Nephron progenitor cell (in vitro differentiated cells): Measurements from ENCODE around the gene SBNO2.

Experiments used
- DNase-seq: peaks from one replicate; pipeline ENCODE4 v3.0.0; 2021
- H3K27ac Mint-ChIP-seq: 2 replicates; pipeline ENCODE4 v1.8.0; 2021; ENCODE audit warnings: mild to moderate bottlenecking, moderate library complexity, mixed read lengths
- H3K27me3 Mint-ChIP-seq: 2 replicates; pipeline ENCODE4 v1.8.0; 2021; ENCODE audit warnings: mild to moderate bottlenecking, low read depth, mixed read lengths; ENCODE audit not compliant: poor library complexity
- H3K36me3 Mint-ChIP-seq: 2 replicates; pipeline ENCODE4 v1.8.0; 2021; ENCODE audit warnings: low read depth, mixed read lengths
- H3K4me1 Mint-ChIP-seq: 2 replicates; pipeline ENCODE4 v1.8.0; 2021; ENCODE audit warnings: mixed read lengths
- H3K4me3 Mint-ChIP-seq: 2 replicates; pipeline ENCODE4 v1.8.0; 2021; ENCODE audit warnings: mild to moderate bottlenecking, moderate library complexity, mixed read lengths
- H3K9me3 Mint-ChIP-seq: 2 replicates; pipeline ENCODE4 v1.8.0; 2021; ENCODE audit warnings: mild to moderate bottlenecking, moderate library complexity, mixed read lengths
- CTCF ChIP-seq: fragments of 200-600 bp; sonication (generic); IDR thresholded peaks from 2 replicates; pipeline ENCODE4 v1.5.0; 2021; ENCODE audit warnings: antibody characterized with exemption

Gene SBNO2

GRCh38 chr19:1094655-1094977 is 79.5 kb downstream of the SBNO2 start:
- H3K4me3 Mint-ChIP-seq, result peak overlapping the region; percentile 93
- no peak for TF ChIP-seq CTCF
- no peak for DNase-seq
- H3K9me3 Mint-ChIP-seq, result peaks cover 5% of the 10 kb centered on the region
- no peak overlapping the region for H3K27ac Mint-ChIP-seq
- H3K27me3 Mint-ChIP-seq, result peaks cover 3% of the 10 kb centered on the region
- H3K36me3 Mint-ChIP-seq, result no peaks in the 10 kb centered on the region
- H3K4me1 Mint-ChIP-seq, result peaks cover 48% of the 10 kb centered on the region

GRCh38 chr19:1093811-1094553 is 80.1 kb downstream of the SBNO2 start:
- TF ChIP-seq CTCF, result no peak
- no peak for DNase-seq
- H3K9me3 Mint-ChIP-seq, result peaks cover 4% of the 10 kb centered on the region
- no peak overlapping the region for H3K27ac Mint-ChIP-seq
- peaks cover 3% of the 10 kb centered on the region for H3K27me3 Mint-ChIP-seq
- H3K4me3 Mint-ChIP-seq, result peak overlapping the region; percentile 93
- H3K4me1 Mint-ChIP-seq, result peaks cover 45% of the 10 kb centered on the region
- no peaks in the 10 kb centered on the region for H3K36me3 Mint-ChIP-seq

GRCh38 chr19:1093330-1093729 is 80.7 kb downstream of the SBNO2 start:
- Mint-ChIP-seq H3K27me3 (peaks cover 3% of the 10 kb centered on the region), H3K27ac (no peak overlapping the region), H3K4me1 (peaks cover 39% of the 10 kb centered on the region), H3K4me3 (peak overlapping the region; percentile 93), H3K36me3 (no peaks in the 10 kb centered on the region), H3K9me3 (no peaks in the 10 kb centered on the region)
- DNase-seq, result no peak
- TF ChIP-seq CTCF, result no peak

- Mint-ChIP-seq H3K36me3 (peaks cover 6% of the 10 kb centered on the region), H3K27ac (no peak overlapping the region), H3K9me3 (no peaks in the 10 kb centered on the region), H3K4me3 (no peak overlapping the region), H3K27me3 (peaks cover 3% of the 10 kb centered on the region), H3K4me1 (peaks cover 31% of the 10 kb centered on the region)
- no peak for DNase-seq
- TF ChIP-seq CTCF, result no peak
Measured at GRCh38 chr19:1091544-1092175, 82.4 kb downstream of the SBNO2 start.

- Mint-ChIP-seq H3K27ac (no peak overlapping the region), H3K36me3 (peaks cover 6% of the 10 kb centered on the region), H3K27me3 (peaks cover 3% of the 10 kb centered on the region), H3K4me1 (peaks cover 26% of the 10 kb centered on the region), H3K4me3 (no peak overlapping the region), H3K9me3 (no peaks in the 10 kb centered on the region)
- TF ChIP-seq CTCF, result no peak
- no peak for DNase-seq
Measured at GRCh38 chr19:1090731-1091543, 83.1 kb downstream of the SBNO2 start.
